Measurements from ENCODE around the gene ROR1. TPM values are rescaled to one million over a fixed set of nuclear protein-coding genes. Genes with fewer than 3 reads are reported as not detected.

ROR1 gene
- total and polyA plus RNA-seq, 10 of the 15 experiments (the other 5 are each of a cell fraction or from before 2014, with no cell fraction given), result 0.02 to 0.08 (median 0.05) TPM; not detected in 6

DNA sequence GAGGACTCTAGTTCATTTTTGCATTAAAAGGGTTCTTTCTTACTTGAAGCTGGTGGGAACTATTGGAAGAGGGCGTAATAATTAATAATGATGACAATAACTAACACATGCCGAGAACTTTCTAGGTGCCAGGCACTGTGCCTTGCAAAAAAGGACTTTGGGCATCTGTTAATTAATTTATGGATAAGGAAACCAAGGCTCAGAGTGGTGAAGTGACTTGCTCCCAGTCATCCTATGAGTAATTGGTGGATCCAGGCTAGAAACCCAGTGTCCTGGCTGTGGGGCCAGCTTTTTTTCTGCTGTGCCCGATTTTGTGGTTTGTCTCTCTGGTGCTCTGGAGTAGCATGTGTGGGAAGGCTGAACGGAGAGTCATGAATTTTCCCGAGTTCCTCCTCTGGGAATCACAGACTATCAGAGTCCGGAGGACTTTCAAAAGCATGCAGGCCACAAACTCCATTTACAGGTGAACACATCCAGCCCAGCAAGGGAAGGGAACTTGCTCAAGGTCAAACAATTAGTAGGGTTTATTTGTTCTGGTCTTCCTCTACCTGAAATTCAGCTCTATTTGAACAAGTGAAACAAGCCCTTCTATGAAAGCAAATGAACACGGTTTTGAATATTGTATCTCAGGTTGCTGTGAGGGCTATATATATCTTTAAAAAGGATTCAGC, 23.4 kb downstream of the ROR1 start:
- SMC1A ChIA-PET (ENCODE audit: uncharacterized antibody, unreplicated experiment), result interaction anchor here (0.6 to 0.7 kb wide), 2 partner anchors 40 to 1653 kb away, joined by 3 read pairs; no protein-coding TSS in a partner anchor
- 29% methylated on average over 7 of the region's 7 CpGs for WGBS (ENCODE audit: insufficient coverage, insufficient replicate concordance, low lambda C conversion rate, missing lambda C conversion rate)
- Histone ChIP-seq H3K4me1 (ENCODE audit: control insufficient read depth, insufficient read depth, low read length) (no peaks in the 10 kb centered on the region), H3K4me3 (no peak overlapping the region), H4K20me1 (ENCODE audit: control insufficient read depth, insufficient read depth) (no peaks in the 10 kb centered on the region), H3K27ac (ENCODE audit: control insufficient read depth, insufficient read depth) (no peak overlapping the region), H3K9me3 (replicated peaks; ENCODE audit: control insufficient read depth, insufficient read depth, low read length) (no peaks in the 10 kb centered on the region), H3K4me2 (ENCODE audit: control insufficient read depth, insufficient read depth) (no peak overlapping the region), H3K79me2 (ENCODE audit: control insufficient read depth, insufficient read depth, low read length) (no peaks in the 10 kb centered on the region), H3K9ac (ENCODE audit: control insufficient read depth, insufficient read depth, low read length) (no peak overlapping the region), H3K27me3 (replicated peaks in 1 of 2; ENCODE audit: control insufficient read depth in 2 of 2, insufficient read depth in 2 of 2, low read length in 1 of 2) (peaks cover 0 to 3% of the 10 kb centered on the region in 2 experiments; a peak in 2 of 4 replicates), H2AFZ (ENCODE audit: control insufficient read depth, low read depth, low read length) (no peak overlapping the region), H3K36me3 (ENCODE audit: control insufficient read depth in 2 of 2, insufficient read depth in 2 of 2, low read length in 1 of 2) (no peaks in the 10 kb centered on the region)
- RAD21 ChIA-PET (ENCODE audit: unreplicated experiment), result no interaction called here
- intact Hi-C loops (cut with micrococcal nuclease; ENCODE audit: unreplicated experiment) (no loop called here), in situ Hi-C loops (cut with MboI) (no loop called here)
- POLR2A ChIA-PET, result no interaction called here
- DNase-seq (ENCODE audit: low read depth, low spot score) (no peak), ATAC-seq (no peak), FAIRE-seq (no peak)
- BruUV-seq (replicated peaks), result no TSS peak
- CTCF ChIA-PET, result interaction anchor here (0.6 to 0.8 kb wide), 3 partner anchors 12 to 612 kb away, joined by 3 to 4 read pairs (median 3); no protein-coding TSS in a partner anchor
- TF ChIP-seq, protein P1, sequence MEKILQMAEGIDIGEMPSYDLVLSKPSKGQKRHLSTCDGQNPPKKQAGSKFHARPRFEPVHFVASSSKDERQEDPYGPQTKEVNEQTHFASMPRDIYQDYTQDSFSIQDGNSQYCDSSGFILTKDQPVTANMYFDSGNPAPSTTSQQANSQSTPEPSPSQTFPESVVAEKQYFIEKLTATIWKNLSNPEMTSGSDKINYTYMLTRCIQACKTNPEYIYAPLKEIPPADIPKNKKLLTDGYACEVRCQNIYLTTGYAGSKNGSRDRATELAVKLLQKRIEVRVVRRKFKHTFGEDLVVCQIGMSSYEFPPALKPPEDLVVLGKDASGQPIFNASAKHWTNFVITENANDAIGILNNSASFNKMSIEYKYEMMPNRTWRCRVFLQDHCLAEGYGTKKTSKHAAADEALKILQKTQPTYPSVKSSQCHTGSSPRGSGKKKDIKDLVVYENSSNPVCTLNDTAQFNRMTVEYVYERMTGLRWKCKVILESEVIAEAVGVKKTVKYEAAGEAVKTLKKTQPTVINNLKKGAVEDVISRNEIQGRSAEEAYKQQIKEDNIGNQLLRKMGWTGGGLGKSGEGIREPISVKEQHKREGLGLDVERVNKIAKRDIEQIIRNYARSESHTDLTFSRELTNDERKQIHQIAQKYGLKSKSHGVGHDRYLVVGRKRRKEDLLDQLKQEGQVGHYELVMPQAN (conservative IDR thresholded peaks at IDR 0.05), result no peak
- TF ChIP-seq POU2F2 (IDR thresholded peaks at IDR 0.05; ENCODE audit: borderline replicate concordance, low read depth, low read length) (no peak), SIN3A (IDR thresholded peaks at IDR 0.05; ENCODE audit: low read depth, low read length) (no peak), TARDBP (IDR thresholded peaks at IDR 0.05; ENCODE audit: borderline replicate concordance) (no peak), JUND (IDR thresholded peaks at IDR 0.05; ENCODE audit: low read depth, low read length) (no peak), MTA2 (IDR thresholded peaks at IDR 0.05; ENCODE audit: low read depth) (no peak), TCF3 (IDR thresholded peaks at IDR 0.05; ENCODE audit: borderline replicate concordance, insufficient read depth, low read depth, low read length) (no peak), KDM1A (IDR thresholded peaks at IDR 0.05; ENCODE audit: borderline replicate concordance) (no peak), SMAD5 (IDR thresholded peaks at IDR 0.05; ENCODE audit: low read depth) (no peak), ZBED1 (IDR thresholded peaks at IDR 0.05; ENCODE audit: borderline replicate concordance) (no peak), PAX8 (IDR thresholded peaks at IDR 0.05) (no peak), CBX5 (IDR thresholded peaks at IDR 0.05; ENCODE audit: low read depth) (no peak), DPF2 (IDR thresholded peaks at IDR 0.05) (no peak), EP300 (IDR thresholded peaks at IDR 0.05; ENCODE audit: borderline replicate concordance in 1 of 2, control insufficient read depth in 1 of 2, low read depth in 2 of 2, low read length in 2 of 2) (no peak), SRF (IDR thresholded peaks at IDR 0.05; ENCODE audit: low read depth in 2 of 2, low read length in 2 of 2) (no peak), MYB (IDR thresholded peaks at IDR 0.05; ENCODE audit: borderline replicate concordance, low read depth, low read length) (no peak)
- TF ChIP-seq, protein P2, sequence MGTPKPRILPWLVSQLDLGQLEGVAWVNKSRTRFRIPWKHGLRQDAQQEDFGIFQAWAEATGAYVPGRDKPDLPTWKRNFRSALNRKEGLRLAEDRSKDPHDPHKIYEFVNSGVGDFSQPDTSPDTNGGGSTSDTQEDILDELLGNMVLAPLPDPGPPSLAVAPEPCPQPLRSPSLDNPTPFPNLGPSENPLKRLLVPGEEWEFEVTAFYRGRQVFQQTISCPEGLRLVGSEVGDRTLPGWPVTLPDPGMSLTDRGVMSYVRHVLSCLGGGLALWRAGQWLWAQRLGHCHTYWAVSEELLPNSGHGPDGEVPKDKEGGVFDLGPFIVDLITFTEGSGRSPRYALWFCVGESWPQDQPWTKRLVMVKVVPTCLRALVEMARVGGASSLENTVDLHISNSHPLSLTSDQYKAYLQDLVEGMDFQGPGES (IDR thresholded peaks at IDR 0.05), result no peak
- TF ChIP-seq, protein P3, sequence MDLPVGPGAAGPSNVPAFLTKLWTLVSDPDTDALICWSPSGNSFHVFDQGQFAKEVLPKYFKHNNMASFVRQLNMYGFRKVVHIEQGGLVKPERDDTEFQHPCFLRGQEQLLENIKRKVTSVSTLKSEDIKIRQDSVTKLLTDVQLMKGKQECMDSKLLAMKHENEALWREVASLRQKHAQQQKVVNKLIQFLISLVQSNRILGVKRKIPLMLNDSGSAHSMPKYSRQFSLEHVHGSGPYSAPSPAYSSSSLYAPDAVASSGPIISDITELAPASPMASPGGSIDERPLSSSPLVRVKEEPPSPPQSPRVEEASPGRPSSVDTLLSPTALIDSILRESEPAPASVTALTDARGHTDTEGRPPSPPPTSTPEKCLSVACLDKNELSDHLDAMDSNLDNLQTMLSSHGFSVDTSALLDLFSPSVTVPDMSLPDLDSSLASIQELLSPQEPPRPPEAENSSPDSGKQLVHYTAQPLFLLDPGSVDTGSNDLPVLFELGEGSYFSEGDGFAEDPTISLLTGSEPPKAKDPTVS (IDR thresholded peaks at IDR 0.05; ENCODE audit: low read depth, low read length), result no peak
